GM19023 (cell line): ENCODE data around the gene AMELY.
"Not testable (repeated sequence)": the region's sequence is repeated elsewhere in the genome, so short reads cannot be mapped to it uniquely, and the experiment has no call there.

Experiments
- ATAC-seq: cut with Tn5 transposase; IDR thresholded peaks from one replicate; pipeline ENCODE4 v1.9.1; 2021; ENCODE audit warnings: mild to moderate bottlenecking, moderate library complexity; ENCODE audit not compliant: unreplicated experiment

AMELY gene, protein sequence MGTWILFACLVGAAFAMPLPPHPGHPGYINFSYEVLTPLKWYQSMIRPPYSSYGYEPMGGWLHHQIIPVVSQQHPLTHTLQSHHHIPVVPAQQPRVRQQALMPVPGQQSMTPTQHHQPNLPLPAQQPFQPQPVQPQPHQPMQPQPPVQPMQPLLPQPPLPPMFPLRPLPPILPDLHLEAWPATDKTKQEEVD

DNA sequence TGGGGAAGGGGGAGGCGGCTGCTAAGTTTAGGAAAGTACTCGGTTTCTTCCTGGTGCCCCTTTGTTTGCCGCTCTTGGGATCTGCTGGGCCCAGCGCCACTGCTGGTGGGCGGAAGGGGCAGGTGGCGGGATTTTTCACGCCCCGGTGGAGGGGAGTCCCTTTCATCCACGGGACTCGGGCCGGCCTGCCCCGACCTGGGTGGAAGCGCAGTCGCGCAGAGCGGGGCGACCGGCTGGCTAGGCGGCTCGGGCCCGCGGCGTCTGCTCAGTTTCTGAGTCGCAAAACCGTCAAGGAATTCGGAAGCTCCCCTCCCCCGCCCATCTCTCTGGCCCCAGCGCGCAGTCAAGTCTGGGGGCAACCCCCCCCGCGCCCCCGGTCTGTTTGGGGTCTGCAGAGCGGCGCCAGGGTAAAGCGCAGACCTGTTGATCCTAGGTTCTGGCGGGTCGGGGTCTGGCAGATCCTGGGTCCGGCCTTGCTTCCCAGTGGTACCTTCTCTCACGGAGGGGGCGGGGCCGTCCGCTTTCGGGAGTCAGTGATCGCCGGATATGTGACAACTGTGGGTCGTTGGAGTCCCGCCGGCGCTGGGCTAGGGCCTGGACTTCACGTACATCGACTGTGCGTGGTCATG is at the start of gene AMELY:
Gene AMELY (minus strand): TSS at position 500 of the 629 bp plus-strand sequence. CDS start 39,144 bp downstream, outside the sequence.
- no peak for ATAC-seq

DNA sequence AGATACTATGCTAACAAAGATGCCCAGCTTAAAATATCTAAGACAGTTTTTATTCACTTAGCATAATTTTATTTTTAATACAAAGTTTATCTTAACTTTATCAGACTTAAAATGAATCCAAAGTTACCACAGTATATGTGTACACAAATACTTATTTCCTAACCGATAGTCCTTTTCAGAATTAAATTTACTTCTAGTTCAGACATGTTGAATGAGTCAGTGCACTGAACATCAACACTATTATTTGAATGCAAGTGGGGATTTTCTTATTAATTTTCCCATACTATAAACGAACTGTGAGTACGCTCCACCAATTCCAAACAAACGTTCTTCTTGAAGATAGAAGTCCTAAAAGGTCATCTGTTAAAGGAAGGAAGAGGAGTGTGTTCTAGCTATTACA is 38.4 kb upstream of the AMELY start:
- no peak for ATAC-seq

DNA sequence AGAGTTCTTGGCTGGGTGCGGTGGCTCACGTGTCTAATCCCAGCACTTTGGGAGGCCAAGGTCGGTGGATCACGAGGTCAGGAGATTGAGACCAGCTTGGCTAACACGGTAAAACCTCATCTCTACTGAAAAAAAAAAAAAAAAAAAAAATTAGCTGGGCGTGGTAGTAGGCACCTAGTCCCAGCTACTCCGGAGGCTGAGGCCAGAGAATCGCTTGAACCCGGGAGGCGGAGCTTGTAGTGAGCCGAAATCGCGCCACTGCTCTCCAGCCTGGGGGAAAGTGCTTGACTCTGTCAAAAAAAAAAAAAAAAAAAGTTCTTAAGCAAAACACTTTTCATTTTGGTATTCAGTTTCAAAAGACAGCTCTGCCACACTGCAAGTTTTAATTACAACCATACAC is 36.8 kb upstream of the AMELY start:
- ATAC-seq = no peak

DNA sequence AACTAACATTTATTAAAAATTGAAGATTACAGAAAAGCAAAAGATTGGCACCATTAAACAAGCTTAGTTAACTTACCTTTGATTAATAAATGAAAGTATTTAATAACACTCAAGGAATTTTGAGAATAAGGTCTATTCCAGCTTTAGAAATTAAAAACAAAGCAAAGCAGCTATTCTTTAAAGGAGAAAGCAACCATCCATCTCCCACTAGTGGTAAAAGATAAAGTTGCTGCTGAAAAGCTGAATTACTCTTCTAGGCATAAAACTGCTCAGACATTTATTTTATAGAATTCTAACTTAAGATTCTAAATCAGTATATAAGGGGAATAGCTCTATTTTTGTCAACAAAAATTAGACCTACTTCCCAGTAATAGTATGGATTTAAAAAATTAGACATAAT is 36.1 kb upstream of the AMELY start:
- ATAC-seq = no peak

DNA sequence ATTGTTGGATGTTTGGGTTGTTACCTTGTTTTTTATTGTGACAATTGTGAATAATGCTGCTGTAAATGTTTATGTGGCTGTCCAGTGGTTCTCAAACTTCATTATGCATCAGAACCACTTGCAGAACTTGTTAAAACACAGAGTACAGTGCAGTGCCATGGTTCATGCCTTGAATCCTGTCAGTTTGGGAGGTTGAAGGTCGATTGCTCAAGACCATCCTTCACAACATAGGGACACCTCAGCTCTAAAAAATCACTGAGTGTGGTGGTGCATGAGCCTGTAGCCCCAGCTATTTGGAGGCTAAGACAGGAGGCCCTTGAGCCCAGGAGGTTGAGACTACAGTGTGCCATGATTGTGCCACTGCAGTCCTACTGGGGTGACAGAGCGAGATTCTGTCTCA is 23.9 kb upstream of the AMELY start:
- ATAC-seq = no peak

DNA sequence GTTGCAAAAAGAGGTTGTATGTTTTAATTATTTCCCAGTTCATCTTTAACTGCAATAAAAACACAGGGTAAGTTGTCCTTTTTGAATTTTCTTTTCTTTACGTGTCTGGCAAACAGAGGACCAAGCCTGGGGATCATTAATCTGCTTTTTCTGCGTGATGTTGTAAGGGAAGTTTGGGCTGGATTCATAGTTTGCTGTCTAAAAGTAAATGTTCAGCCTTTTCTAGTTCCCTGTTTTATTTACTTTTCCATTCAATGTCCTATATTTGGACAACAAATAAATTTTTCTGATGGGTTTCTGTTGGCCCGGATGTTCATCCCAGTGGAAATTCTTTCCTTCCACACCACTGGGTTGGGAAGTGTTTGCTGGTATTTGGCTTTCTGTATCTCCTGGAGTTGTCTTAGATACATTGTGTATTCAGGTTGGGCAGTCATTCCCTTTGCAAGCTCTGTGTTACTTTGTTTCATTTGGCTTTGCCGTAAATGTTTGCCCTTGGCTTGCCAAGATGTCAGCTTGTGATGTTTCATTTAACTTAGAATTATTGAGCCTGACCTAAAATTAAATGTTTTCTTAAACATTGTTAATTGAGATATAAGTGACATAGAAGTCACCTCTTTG is 20.3 kb upstream of the AMELY start:
- ATAC-seq = no peak

DNA sequence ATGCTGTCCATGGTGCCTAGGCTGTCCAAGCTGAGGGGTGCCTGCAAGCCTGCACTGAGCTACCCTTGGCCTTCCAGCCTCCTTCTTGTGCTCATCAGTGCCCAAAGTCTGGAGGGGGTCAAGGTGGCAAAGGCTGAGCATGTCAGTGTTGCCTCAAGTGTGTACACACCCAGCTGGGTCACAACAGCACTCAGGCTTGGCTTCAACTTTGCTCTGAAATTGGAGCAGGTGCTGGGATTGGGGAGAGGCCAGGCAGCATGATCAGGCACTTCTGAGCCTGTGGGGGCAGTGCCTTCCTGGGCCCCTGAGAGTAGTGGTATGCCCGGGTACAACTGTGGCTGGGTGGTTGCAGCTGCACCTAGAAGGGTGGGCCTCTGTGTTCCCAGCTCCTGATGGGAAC is 17.7 kb upstream of the AMELY start:
- no peak for ATAC-seq

DNA sequence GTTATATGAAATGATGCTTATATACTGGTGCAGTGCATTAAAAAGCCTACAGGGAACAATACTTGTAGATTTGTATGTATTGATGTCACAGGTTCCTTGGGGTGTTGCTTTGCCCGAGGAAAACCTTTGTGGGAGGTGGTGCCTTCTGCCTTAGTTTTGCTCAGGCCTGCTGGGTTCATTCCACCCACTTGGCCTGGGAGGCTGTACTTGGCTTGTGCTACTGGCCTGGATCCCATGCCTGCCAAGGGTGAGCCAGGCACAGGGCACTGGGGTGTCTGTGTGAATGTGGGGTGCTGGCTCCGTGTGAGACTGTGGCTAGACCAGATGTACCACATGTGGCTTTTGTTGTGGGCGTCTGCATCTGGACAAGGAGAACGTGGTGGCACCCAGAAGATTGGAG is 16.7 kb upstream of the AMELY start:
- no peak for ATAC-seq

DNA sequence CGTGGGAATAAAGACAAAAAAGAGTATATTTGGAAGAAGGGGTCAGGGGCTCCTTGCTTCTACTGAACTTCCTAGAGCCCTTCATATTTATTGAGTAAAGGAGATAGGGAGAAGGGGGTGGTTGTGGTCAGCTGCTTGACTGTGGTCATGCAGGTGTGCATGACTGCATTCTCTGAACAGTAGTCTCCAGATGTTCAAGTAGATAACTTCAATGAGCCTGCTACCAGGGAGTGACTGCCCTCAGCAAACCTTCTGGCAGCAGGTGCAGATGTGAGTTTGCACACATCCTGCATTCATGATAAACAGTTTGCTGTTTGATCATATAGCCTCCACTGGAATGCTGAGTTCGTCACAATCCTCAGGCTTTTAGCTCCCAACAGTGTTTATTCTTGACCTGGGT is 9.5 kb upstream of the AMELY start:
- no peak for ATAC-seq

DNA sequence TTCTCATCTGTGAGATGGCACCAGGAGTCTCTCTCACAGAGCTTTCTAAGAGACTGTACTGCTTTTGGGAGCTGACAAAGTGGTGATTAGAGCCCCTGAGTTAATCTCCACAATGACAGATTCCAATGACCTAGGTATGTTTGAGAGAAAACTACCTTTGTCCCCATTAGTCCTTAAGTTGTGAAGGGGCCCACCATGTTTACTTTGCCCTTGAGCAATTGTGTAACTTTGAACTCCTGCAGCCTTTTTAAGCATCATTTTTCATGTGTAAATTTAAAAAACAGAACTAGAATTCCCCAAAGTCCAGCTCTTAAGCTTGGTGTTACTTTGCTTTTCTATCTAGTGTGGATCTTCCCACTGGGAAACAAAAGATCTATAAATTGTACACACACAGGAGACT is 1.8 kb upstream of the AMELY start:
- no peak for ATAC-seq

DNA sequence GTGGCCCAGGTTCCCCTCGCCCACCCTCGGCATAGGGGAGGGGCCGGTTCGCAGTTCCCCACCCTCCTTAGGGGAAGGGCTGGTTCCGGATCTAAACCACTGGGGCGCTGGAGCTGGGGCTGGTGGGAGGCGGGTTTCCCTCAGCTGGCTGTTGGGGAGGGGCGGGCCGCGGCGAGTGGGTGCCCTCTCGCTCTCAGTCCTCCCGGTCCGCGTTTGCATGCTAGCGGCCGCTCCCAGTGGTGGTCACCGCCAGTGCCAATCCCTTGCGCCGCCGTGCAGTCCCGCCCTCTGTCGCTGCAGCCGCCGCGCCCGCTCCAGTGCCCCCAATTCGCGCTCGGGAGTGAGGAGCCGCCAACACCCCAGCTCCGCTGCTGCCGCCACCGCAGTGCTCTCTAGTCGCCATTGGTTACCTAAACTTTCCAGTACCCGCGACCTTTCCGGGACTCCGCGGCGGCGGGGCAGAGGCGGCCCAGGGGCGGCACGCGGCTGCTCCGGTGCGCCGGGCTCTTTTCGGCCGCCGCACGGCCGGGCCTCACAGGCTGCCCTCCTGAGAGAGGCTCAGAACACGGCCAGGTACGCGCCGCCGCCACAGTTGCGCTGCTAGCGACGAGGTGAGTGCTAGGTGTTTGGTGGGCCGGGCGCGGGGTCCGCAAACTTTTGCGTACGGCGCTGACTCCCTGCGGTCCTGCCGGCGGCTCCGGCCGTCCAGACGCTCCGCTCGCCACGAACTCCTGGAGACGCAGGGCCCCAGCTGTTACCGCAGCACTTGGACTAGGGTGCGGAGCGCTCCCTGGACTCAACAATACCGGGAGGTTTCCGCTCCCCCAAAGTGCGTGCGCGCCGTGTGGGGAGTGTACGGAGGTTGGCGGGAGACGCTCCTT is 940 bp downstream of the AMELY start, which contains the start of gene TBL1Y:
Gene TBL1Y (plus strand): TSS at position 326 of the 881 bp plus-strand sequence. CDS start 114,388 bp downstream, outside the sequence.
- no peak for ATAC-seq

DNA sequence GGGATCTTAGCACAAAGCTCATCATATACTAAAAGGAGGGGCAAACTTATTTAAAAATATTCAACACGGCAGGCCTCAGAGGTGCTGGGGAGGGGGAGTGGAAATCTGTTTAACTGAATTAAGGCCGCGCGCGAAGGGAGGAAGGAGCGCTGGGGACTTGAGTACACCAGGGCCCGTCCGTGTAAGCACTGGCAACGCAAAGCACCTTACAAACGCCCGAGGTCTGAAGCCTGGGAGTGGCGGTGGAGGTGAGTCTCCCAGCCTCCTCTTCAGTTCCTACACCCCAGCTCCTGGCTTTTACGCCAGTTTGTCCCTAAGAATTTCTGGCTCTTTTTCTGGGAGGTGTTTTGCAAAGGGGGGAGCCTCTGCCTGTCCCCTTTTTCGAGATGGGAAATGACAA is 1.7 kb downstream of the AMELY start:
- no peak for ATAC-seq

DNA sequence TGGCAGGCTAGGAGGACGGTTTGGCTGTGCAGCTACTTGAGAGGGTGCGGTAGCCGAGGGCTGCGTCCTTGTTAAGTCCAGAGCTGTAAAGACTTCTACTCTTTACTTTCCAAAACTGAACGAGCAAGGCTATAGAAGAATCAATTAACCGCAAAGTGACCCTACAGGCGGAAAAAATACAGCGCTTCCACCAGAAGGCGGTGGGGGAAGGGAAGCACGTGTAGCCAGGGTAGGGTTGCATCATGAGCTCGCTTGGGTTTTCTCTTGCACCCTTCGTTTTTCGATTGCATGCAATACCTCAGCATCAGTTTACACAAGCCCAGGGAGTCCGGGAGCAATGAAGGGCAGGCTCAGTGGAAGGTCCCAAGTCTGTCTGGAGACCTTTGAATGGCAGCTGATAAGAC is 2.4 kb downstream of the AMELY start:
- no peak for ATAC-seq

DNA sequence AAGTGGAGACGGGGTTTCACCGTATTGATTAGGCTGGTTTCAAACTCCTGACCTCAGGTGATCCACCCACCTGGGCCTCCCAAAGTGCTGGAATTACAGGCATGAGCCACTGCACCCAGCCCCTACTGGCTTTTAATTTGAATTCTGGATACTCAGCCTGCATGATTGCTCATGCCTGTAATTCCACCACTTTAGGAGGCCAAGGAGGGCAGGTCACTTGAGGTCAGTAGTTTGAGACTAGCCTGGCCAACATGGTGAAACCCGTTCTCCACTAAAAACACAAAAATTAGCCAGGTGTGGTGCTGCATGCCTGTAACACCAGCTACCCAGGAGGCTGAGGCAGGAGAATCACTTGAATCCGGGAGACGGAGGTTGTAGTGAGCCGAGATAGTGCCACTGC is 3.5 kb downstream of the AMELY start:
- not testable (repeated sequence) for ATAC-seq

DNA sequence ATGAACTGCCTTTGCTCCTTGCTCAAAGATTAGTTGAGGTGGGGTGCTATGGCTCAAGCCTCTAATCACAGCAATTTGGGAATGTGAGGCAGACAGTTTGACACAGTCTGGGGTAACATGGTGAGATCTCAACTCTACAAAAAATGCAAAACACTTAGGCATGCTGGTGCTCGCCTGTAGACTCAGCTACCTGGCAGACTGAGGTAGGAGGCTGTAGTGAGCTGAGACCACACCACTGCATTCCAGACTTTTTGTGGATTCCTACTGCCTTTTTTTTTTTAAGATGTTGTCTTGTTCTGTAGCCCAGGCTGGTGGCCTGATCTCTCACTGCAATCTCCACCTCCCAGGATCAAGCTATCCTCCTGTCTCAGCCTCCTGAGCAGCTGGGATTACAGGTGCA is 4.0 kb downstream of the AMELY start:
- no peak for ATAC-seq

DNA sequence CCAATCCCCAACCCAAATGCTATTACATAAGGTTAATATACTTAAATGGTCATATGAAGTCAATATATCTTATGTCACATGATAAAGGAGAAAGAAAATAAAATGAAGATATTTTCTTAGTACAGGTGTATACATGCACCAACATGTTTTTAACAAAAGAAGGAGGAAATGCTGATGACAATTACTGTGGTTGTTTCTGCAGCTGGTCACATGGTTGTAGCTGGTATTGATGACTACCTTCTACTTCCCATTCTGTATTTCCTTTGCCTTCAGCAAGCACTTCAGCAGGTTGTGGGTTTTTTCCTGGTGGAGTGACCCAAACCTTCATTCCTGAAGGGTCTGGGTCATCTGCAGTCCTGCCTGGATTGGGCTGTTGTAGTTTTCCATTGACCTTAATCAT is 9.4 kb downstream of the AMELY start:
- ATAC-seq = not testable (repeated sequence)

DNA sequence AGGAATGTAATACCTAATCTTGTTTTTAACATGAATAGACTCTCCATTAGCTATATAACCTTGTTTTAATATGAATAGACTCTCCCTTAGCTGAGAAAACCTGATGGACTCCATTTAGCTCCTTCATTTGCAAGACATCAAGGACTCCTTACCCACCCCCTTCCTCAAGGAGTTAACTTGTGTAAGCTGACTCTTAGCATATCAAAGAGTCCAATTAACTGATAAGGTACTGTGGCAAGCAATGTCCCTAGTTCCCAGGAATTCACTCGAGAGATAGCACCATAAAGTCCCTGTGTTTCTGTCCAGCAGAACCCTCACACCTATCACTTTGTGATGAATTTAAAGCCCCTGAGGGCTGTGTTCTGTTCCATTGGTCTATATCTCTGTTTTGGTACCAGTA is 16.3 kb downstream of the AMELY start:
- no peak for ATAC-seq

DNA sequence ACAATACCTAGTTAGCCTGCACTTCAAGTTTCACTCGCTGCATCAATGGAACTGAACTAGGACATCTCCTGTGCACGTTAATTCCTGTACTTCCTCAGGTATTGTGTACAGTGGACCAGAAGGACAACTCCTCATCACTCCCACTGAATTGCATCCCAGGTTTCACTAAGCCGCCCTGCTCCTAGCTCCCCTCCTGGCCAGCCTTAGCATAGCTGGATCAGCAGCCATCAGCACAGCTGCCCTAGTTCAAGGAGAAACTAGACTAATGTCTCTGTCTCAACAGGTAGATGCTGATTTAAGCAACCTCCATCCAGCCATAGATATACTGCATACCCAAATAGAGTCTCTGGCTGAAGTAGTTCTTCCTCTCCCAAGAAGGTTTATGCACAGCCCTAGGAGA is 17.1 kb downstream of the AMELY start:
- no peak for ATAC-seq

DNA sequence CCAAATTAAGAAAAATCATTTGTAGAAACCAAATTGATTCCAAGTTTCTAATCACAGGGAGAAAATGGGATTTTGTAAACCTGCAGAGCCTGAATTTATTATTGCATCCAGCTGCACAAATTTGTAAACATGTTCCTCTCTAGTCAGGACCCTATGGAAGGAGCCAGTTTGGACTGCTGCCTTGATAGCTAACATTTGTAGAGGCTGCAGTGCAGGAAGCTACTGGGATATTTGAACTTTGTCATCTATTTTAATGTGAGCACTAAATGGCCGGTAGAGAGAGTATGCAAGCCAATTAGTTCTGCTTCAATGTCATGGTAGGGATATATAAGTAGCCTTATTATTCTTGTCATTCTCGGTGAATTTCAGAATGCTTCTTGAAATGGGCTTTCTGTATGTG is 62.2 kb downstream of the AMELY start:
- no peak for ATAC-seq

DNA sequence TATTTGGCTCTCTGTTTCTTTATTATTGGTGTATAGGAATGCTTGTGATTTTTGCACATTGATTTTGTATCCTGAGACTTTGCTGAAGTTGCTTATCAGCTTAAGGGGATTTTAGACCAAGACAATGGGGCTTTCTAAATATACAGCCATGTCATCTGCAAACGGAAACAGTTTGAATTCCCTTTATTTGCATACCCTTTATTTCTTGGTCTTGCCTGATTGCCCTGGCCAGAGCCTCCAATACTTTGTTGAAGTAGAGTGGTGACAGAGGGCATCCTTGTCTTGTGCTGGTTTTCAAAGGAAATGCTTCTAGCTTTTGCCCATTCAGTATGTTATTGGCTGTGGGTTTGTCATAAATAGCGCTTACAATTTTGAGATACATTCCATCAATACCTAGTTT is 68.9 kb downstream of the AMELY start:
- not testable (repeated sequence) for ATAC-seq
